K562 (cell line): Measurements from ENCODE around the gene MRPL54. TPM values are rescaled to one million over a fixed set of nuclear protein-coding genes. Genes with fewer than 3 reads are reported as not detected.

Experiments used
- ATAC-seq: fragments of 200-7000 bp; cut with Tn5 transposase; 3 replicates; pipeline ENCODE4 v1.9.1; 2020; ENCODE audit warnings: moderate library complexity
- BruUV-seq: library from RNA; stranded (reverse); fragments of 400-500 nt; replicated peaks from 2 replicates; lab custom pipeline; 2021; lab: Mats Ljungman, UMichigan
- CTCF ChIA-PET: fragments of 300-600 bp; formaldehyde crosslinking; extraction: SDS; loops from one replicate; lab custom pipeline; 2021; ENCODE audit warnings: low intra/inter-chr PET ratio; lab: Yijun Ruan, JAX
- POLR2A ChIA-PET: fragments of 300-600, 350-650 bp; sonication (Branson Sonifier 250); formaldehyde crosslinking; extraction: SDS; loops from one replicate; lab custom pipeline; 2021; ENCODE audit warnings: antibody characterized with exemption, inconsistent platforms; lab: Yijun Ruan, JAX
- DNase-seq, 4 experiments: peaks; one replicate each; pipeline versions ENCODE4 v3.0.0 to v3.0.0-alpha.2; 2011 to 2018; ENCODE audit warnings: low spot score in 3 of 4, mixed read lengths in 3 of 4; ENCODE audit errors: extremely low read depth in 1 of 4
- FAIRE-seq: peaks from 2 replicates; lab custom pipeline; 2011; peaks lifted over from hg19 to GRCh38; lab: Jason Lieb, UNC
- H2AFZ ChIP-seq: 2 replicates; pipeline ENCODE4 v1.6.0; 2011; ENCODE audit warnings: low read depth, low read length, control low read depth, inconsistent platforms
- H3K27ac ChIP-seq: fragments of 200-600 bp; 3 replicates; pipeline ENCODE4 v1.8.0; 2011; ENCODE audit warnings: low read depth, mild to moderate bottlenecking, control low read depth, inconsistent platforms, low read length, moderate library complexity, mixed read lengths; ENCODE audit errors: extremely low read depth
- H3K27me3 ChIP-seq, 2 experiments: fragments of 300-600 bp in 1 of 2; 2 replicates in 1 of 2; 3 replicates in 1 of 2; pipeline versions ENCODE4 v1.6.0 to v1.8.0; 2011; ENCODE audit warnings: inconsistent platforms in 2 of 2, low read length in 2 of 2, mild to moderate bottlenecking in 1 of 2, mixed read lengths in 1 of 2, moderate library complexity in 1 of 2; ENCODE audit not compliant: control insufficient read depth in 2 of 2, insufficient read depth in 2 of 2
- H3K36me3 ChIP-seq: fragments of 300-600 bp; 3 replicates; pipeline ENCODE4 v1.8.0; 2011; ENCODE audit warnings: mild to moderate bottlenecking, low read length, inconsistent platforms; ENCODE audit not compliant: control insufficient read depth, insufficient read depth
- H3K4me1 ChIP-seq, 2 experiments: fragments of 200-600 bp in 1 of 2; replicated peaks in 1 of 2; 2 replicates in 1 of 2; 3 replicates in 1 of 2; pipeline versions ENCODE4 v1.5.1 to v1.8.0; 2011; ENCODE audit warnings: inconsistent platforms in 2 of 2, low read length in 2 of 2, mild to moderate bottlenecking in 1 of 2, mixed read lengths in 1 of 2, moderate library complexity in 1 of 2; ENCODE audit not compliant: control insufficient read depth in 2 of 2, insufficient read depth in 2 of 2
- H3K4me2 ChIP-seq: 2 replicates; pipeline ENCODE4 v1.6.1; 2011; ENCODE audit warnings: low read length, control low read depth, inconsistent platforms, mixed read lengths; ENCODE audit not compliant: insufficient read depth
- H3K4me3 ChIP-seq: fragments of 200-600 bp; sonication (generic), shearing (Covaris generic); 2 replicates; pipeline ENCODE4 v1.5.1; 2016; ENCODE audit warnings: control low read depth, inconsistent platforms
- H3K79me2 ChIP-seq: fragments of 200-600 bp; 3 replicates; pipeline ENCODE4 v1.8.0; 2011; ENCODE audit warnings: low read length, inconsistent platforms; ENCODE audit not compliant: control insufficient read depth, insufficient read depth
- H3K9ac ChIP-seq, 2 experiments: 2 replicates each; pipeline versions ENCODE4 v1.6.0 to v1.6.1; 2011; ENCODE audit warnings: low read depth in 2 of 2, low read length in 2 of 2, control low read depth in 1 of 2, inconsistent platforms in 1 of 2, mild to moderate bottlenecking in 1 of 2, mixed read lengths in 1 of 2; ENCODE audit not compliant: insufficient read depth in 1 of 2
- H3K9me1 ChIP-seq: one replicate; pipeline ENCODE4 v1.6.0; 2011; ENCODE audit warnings: inconsistent platforms, mild to moderate bottlenecking, low read length, moderate library complexity; ENCODE audit not compliant: control insufficient read depth, insufficient read depth
- H3K9me3 ChIP-seq: replicated peaks from 2 replicates; pipeline ENCODE4 v1.5.1; 2011; ENCODE audit warnings: low read depth, low read length, inconsistent platforms; ENCODE audit not compliant: control insufficient read depth, insufficient read depth
- H4K20me1 ChIP-seq: replicated peaks from 2 replicates; pipeline ENCODE4 v1.6.1; 2011; ENCODE audit warnings: low read length, inconsistent platforms, mixed read lengths; ENCODE audit not compliant: control insufficient read depth, insufficient read depth
- ADNP ChIP-seq: fragments of 200-800 bp; sonication (Bioruptor generic); IDR thresholded peaks from 2 replicates; pipeline ENCODE4 v1.6.1; 2016; ENCODE audit warnings: missing genetic modification characterization, missing compliant biosample characterization
- FOXK2 ChIP-seq, 2 experiments: fragments of 450-650 bp; IDR thresholded peaks in 1 of 2; conservative IDR thresholded peaks in 1 of 2; 2 replicates each; pipeline ENCODE4 v1.6.1; 2016; ENCODE audit warnings: low read depth in 2 of 2, mild to moderate bottlenecking in 1 of 2
- FOXP1 ChIP-seq: sonication (generic); formaldehyde crosslinking; IDR thresholded peaks from 2 replicates; pipeline ENCODE4 v1.8.0; 2022; ENCODE audit warnings: mild to moderate bottlenecking, missing genetic modification reagents
- JUN ChIP-seq, 2 experiments: sonication (generic) in 1 of 2; formaldehyde crosslinking in 1 of 2; IDR thresholded peaks; 2 replicates each; pipeline versions ENCODE4 v1.6.1 to v1.8.0; 2012 to 2022; ENCODE audit warnings: borderline replicate concordance in 2 of 2, mild to moderate bottlenecking in 2 of 2, improper control_type of control experiment in 1 of 2, low read depth in 1 of 2, low read length in 1 of 2, missing genetic modification reagents in 1 of 2
- KDM1A ChIP-seq, 2 experiments: fragments of 450-650 bp; IDR thresholded peaks; 2 replicates each; pipeline ENCODE4 v1.6.1; 2016; ENCODE audit warnings: mild to moderate bottlenecking in 2 of 2
- MAFK ChIP-seq: IDR thresholded peaks from 2 replicates; pipeline ENCODE4 v1.6.1; 2011; ENCODE audit warnings: low read length, improper control_type of control experiment
- SMARCA4 ChIP-seq: fragments of 450-650 bp; IDR thresholded peaks from 2 replicates; pipeline ENCODE4 v1.6.1; 2016
- SMARCE1 ChIP-seq: fragments of 450-650 bp; IDR thresholded peaks from 2 replicates; pipeline ENCODE4 v1.7.1; 2016; ENCODE audit warnings: mild to moderate bottlenecking
- TRIM24 ChIP-seq, 2 experiments: fragments of 450-650 bp; IDR thresholded peaks; 2 replicates each; pipeline ENCODE4 v1.6.1; 2016
- ZNF785 ChIP-seq: fragments of 250-450 bp; sonication (Bioruptor Pico); IDR thresholded peaks from 2 replicates; pipeline ENCODE4 v1.4.0; 2020; ENCODE audit warnings: mild to moderate bottlenecking
- ZSCAN29 ChIP-seq: fragments of 450-650 bp; IDR thresholded peaks from 2 replicates; pipeline ENCODE4 v1.6.1; 2017
- WGBS: fragments of 100-300 bp; shearing (Covaris generic); methylation state at CpG from one replicate; pipeline ENCODE4 v1.1.6; 2016; ENCODE audit warnings: low coverage, mixed read lengths; ENCODE audit not compliant: insufficient coverage; ENCODE audit errors: missing lambda C conversion rate; 5-methylcytosine and 5-hydroxymethylcytosine counted together
- in situ Hi-C: fragments of 300-500 bp; cut with MboI; formaldehyde crosslinking; loops from 4 replicates; pipeline ENCODE4 v1.15.0; 2018; ENCODE audit warnings: inconsistent platforms, mixed read lengths
- intact Hi-C: fragments of 100-400 bp; cut with micrococcal nuclease; formaldehyde crosslinking; loops from 2 replicates; pipeline ENCODE4 v1.14.2; 2022
- polyA plus RNA-seq, 8 experiments: library from polyadenylated mRNA; depleted of rRNA in 4 of 8; stranded (reverse) in 5 of 8; unstranded in 3 of 8; fragments of >200 nt; fragmentation: Nextera tagmentation in 2 of 8; fragmentation: Illumina TruSeq in 1 of 8; extraction: Ambion mirVana in 2 of 8; extraction: Trizol in 1 of 8; gene quantifications; 2 replicates each; pipeline versions ENCODE4 v1.2.1 to v1.2.3, GENCODE V29; 2011 to 2014; ENCODE audit warnings: inconsistent platforms in 1 of 8, missing spikeins in 1 of 8
- total RNA-seq, 7 experiments: library from RNA; depleted of rRNA in 6 of 7; stranded (reverse); fragments of >200 nt in 6 of 7; fragmentation: Illumina TruSeq in 2 of 7; extraction: Trizol in 2 of 7; gene quantifications; 2 replicates each; pipeline versions ENCODE4 v1.2.1 to v1.2.3, GENCODE V29; 2011 to 2021; ENCODE audit warnings: low replicate concordance in 1 of 7
- TF ChIP-seq, protein P1 (sequence below), 2 experiments: fragments of 450-650 bp in 1 of 2; sonication (generic) in 1 of 2; formaldehyde crosslinking in 1 of 2; IDR thresholded peaks in 1 of 2; conservative IDR thresholded peaks in 1 of 2; 2 replicates each; pipeline versions ENCODE4 v1.6.1 to v1.8.1; 2016 to 2023; ENCODE audit warnings: mild to moderate bottlenecking in 2 of 2, moderate library complexity in 2 of 2, inconsistent platforms in 1 of 2, missing genetic modification reagents in 1 of 2

Gene MRPL54
- total and polyA plus RNA-seq, 9 of the 15 experiments (the other 6 are each of a cell fraction or from before 2014, with no cell fraction given), result 3.5 to 120 (median 56.9) TPM

- Histone ChIP-seq H3K4me1 (peaks cover 9 to 29% of the 10 kb centered on the region in 2 experiments; a peak in 4 of 5 replicates), H3K4me2 (no peak overlapping the region), H3K4me3 (no peak overlapping the region), H2AFZ (no peak overlapping the region), H3K27me3 (peaks cover 0 to 9% of the 10 kb centered on the region in 2 experiments; a peak in 2 of 5 replicates), H4K20me1 (no peaks in the 10 kb centered on the region; the same call in 1 of the 2 replicates), H3K9me1 (no peaks in the 10 kb centered on the region), H3K79me2 (no peaks in the 10 kb centered on the region), H3K36me3 (no peaks in the 10 kb centered on the region), H3K27ac (no peak overlapping the region), H3K9ac (peak overlapping the region in 1 of 2 experiments; percentile 1; a peak in 1 of 4 replicates), H3K9me3 (0 out of 2 replicates have a peak, but pooled peaks cover 4% of the 10 kb centered on the region)
- DNase-seq, result no peak
- ChIA-PET CTCF (no interaction called here), POLR2A (interaction anchor here (0.6 kb wide), 2 partner anchors 9 to 22 kb away, joined by 3 read pairs; no protein-coding TSS in a partner anchor)
- in situ Hi-C loops (no loop called here), intact Hi-C loops (no loop called here)
- ATAC-seq, result no peak
- BruUV-seq, result no TSS peak
- WGBS, result 86% methylated on average over 1 of the region's 14 CpGs
- TF ChIP-seq ADNP (tag) (0 out of 2 replicates have a peak, but pooled peaks have one; percentile 15), FOXP1 (CRISPR knock-in tag) (0 out of 2 replicates have a peak, but pooled peaks have one; percentile 25), ZNF785 (CRISPR knock-in tag) (no peak)
- FAIRE-seq, result no peak
Measured at GRCh38 chr19:3734310-3734600, 28.2 kb upstream of the MRPL54 start.

DNA sequence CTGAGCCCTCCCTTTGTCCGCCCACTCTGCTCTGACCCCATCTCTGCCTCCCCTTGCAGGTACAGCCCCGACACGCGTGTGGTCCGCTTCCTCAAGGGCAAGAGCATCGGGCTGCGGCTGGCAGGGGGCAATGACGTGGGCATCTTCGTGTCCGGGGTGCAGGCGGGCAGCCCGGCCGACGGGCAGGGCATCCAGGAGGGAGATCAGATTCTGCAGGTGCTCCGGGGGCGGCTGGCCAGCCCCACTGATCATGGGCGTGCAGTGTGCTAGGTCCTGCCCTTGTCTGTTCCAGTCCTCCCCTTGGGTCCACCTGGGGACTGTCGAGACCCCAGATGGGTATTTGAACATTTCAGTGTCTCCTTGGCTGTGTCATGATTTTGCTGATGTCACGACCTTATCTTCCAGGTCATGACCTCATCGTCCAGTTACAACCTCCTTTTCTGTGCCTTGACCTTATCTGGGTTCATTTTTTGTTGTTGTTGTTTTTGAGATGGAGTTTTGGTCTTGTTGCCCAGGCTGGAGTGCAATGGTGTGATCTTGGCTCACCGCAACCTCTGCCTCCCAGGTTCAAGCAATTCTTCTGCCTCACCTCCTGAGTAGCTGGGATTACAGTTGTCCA is 26.3 kb upstream of the MRPL54 start:
- Histone ChIP-seq H3K27me3 (peaks cover 0 to 9% of the 10 kb centered on the region in 2 experiments; a peak in 2 of 5 replicates), H3K9me3 (0 out of 2 replicates have a peak, but pooled peaks cover 4% of the 10 kb centered on the region), H2AFZ (no peak overlapping the region), H3K9me1 (no peaks in the 10 kb centered on the region), H3K27ac (no peak overlapping the region), H4K20me1 (no peaks in the 10 kb centered on the region; the same call in 1 of the 2 replicates), H3K4me2 (no peak overlapping the region), H3K36me3 (no peaks in the 10 kb centered on the region), H3K9ac (peak overlapping the region in 1 of 2 experiments; percentile 43; a peak in 1 of 4 replicates), H3K79me2 (no peaks in the 10 kb centered on the region), H3K4me1 (peaks cover 9 to 26% of the 10 kb centered on the region in 2 experiments; a peak in 4 of 5 replicates), H3K4me3 (no peak overlapping the region)
- ChIA-PET CTCF (no interaction called here), POLR2A (interaction anchor here (0.7 kb wide), 1 partner anchor 11 kb away, joined by 4 read pairs; no protein-coding TSS in a partner anchor)
- in situ Hi-C loops (no loop called here), intact Hi-C loops (no loop called here)
- 26% methylated on average over 17 of the region's 21 CpGs for WGBS
- FAIRE-seq, result no peak
- BruUV-seq, result no TSS peak
- peak in 1 of 4 experiments; percentile 31 for DNase-seq
- no peak; the same call in 2 of the 3 replicates for ATAC-seq
- TF ChIP-seq TRIM24 (IDR thresholded peaks at IDR 0.05) (peak in 1 of 2 experiments; percentile 28; a peak in 2 of 4 replicates), SMARCA4 (0 out of 2 replicates have a peak, but pooled peaks have one; percentile 41), FOXK2 (conservative IDR thresholded peaks at IDR 0.05 in 1 of 2, IDR thresholded peaks at IDR 0.05 in 1 of 2; ENCODE audit: low read depth in 2 of 2) (peak in 1 of 2 experiments; percentile 36; a peak in 1 of 4 replicates), SMARCE1 (peak; percentile 37; the same call in 1 of the 2 replicates), MAFK (peak; percentile 21; the same call in 1 of the 2 replicates), JUN (IDR thresholded peaks at IDR 0.05; ENCODE audit: borderline replicate concordance, low read depth, low read length) (0 out of 2 replicates have a peak, but pooled peaks have one; percentile 10), JUN (CRISPR knock-in tag; IDR thresholded peaks at IDR 0.05; ENCODE audit: borderline replicate concordance) (no peak), KDM1A (IDR thresholded peaks at IDR 0.05) (peak in 1 of 2 experiments; percentile 22; a peak in 2 of 4 replicates), ZSCAN29 (no peak)
- TF ChIP-seq, protein P1, sequence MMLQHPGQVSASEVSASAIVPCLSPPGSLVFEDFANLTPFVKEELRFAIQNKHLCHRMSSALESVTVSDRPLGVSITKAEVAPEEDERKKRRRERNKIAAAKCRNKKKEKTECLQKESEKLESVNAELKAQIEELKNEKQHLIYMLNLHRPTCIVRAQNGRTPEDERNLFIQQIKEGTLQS (IDR thresholded peaks at IDR 0.05), result peak; percentile 84
- TF ChIP-seq, protein P1 (CRISPR knock-in tag; conservative IDR thresholded peaks at IDR 0.05), result no peak
